Measurements from ENCODE around the gene RPL13.

GRCh38 chr16:89565506-89566372 is 5.3 kb downstream of the RPL13 start:
- peak; percentile 44 to 72 (median 53) for TF ChIP-seq CTCF (IDR thresholded peaks at IDR 0.05)
- TF ChIP-seq POLR2AphosphoS5 (IDR thresholded peaks at IDR 0.05), result peak in 2 of 3 donors; percentile 24 to 33
- TF ChIP-seq POLR2A (IDR thresholded peaks at IDR 0.05), result peak; percentile 53
